Naive thymus-derived CD4-positive, alpha-beta T cell (primary cell): ENCODE data around the gene ABHD12. TPM values are rescaled to one million over a fixed set of nuclear protein-coding genes. Genes with fewer than 3 reads are reported as not detected.
A peak's percentile ranks its signal among the peaks of the same experiment; 100 is the strongest.

Source experiments
- ATAC-seq: fragments of 150-1000 bp; cut with Tn5 transposase; 2 replicates; pipeline ENCODE4 v1.10.0; 2021; ENCODE audit warnings: mild to moderate bottlenecking, moderate library complexity
- CTCF ChIA-PET: fragments of 350-600 bp; sonication (Branson Sonifier 250); formaldehyde crosslinking; loops from one replicate; lab custom pipeline; 2021; ENCODE audit warnings: antibody characterized with exemption; lab: Charles Lee
- POLR2A ChIA-PET: fragments of 350-600 bp; sonication (Branson Sonifier 250); formaldehyde crosslinking; loops from one replicate; lab custom pipeline; 2021; ENCODE audit warnings: antibody characterized with exemption, inconsistent platforms; lab: Charles Lee
- DNase-seq, 9 donors: peaks; one replicate each; pipeline versions ENCODE4 v3.0.0 to v3.0.0-alpha.2; 2020 to 2022; ENCODE audit warnings: mixed read lengths in 1 of 9
- H3K27ac ChIP-seq: one replicate; pipeline ENCODE4 v1.7.0; 2013; ENCODE audit warnings: mild to moderate bottlenecking, low read depth, low read length, moderate library complexity
- H3K27me3 ChIP-seq, 2 donors: one replicate each; pipeline ENCODE4 v1.7.0; 2013; ENCODE audit warnings: low read length in 2 of 2, mild to moderate bottlenecking in 2 of 2, moderate library complexity in 2 of 2; ENCODE audit not compliant: control insufficient read depth in 2 of 2, insufficient read depth in 2 of 2
- H3K36me3 ChIP-seq, 3 experiments: 1 replicate in 2 of 3; 2 replicates in 1 of 3; pipeline ENCODE4 v1.7.0; 2013; ENCODE audit warnings: low read length in 3 of 3, mild to moderate bottlenecking in 3 of 3, moderate library complexity in 1 of 3; ENCODE audit not compliant: insufficient read depth in 3 of 3, control insufficient read depth in 2 of 3
- H3K4me1 ChIP-seq, 2 donors: one replicate each; pipeline ENCODE4 v1.7.0; 2013; ENCODE audit warnings: low read length in 2 of 2, mild to moderate bottlenecking in 2 of 2, moderate library complexity in 1 of 2; ENCODE audit not compliant: control insufficient read depth in 2 of 2, insufficient read depth in 2 of 2
- H3K4me3 ChIP-seq: 2 replicates; pipeline ENCODE4 v1.7.0; 2013; ENCODE audit warnings: mild to moderate bottlenecking, low read length
- H3K9me3 ChIP-seq, 3 experiments: 1 replicate in 2 of 3; 2 replicates in 1 of 3; pipeline ENCODE4 v1.7.0; 2013; ENCODE audit warnings: low read length in 3 of 3; ENCODE audit not compliant: control insufficient read depth in 2 of 3
- H3K27ac Mint-ChIP-seq, 9 donors: one replicate each; pipeline ENCODE4 v1.8.0; 2020 to 2022; ENCODE audit warnings: mixed read lengths in 9 of 9, mild to moderate bottlenecking in 8 of 9, moderate library complexity in 5 of 9, inconsistent platforms in 2 of 9
- H3K27me3 Mint-ChIP-seq, 5 donors: one replicate each; pipeline ENCODE4 v1.8.0; 2021 to 2022; ENCODE audit warnings: mixed read lengths in 5 of 5, mild to moderate bottlenecking in 1 of 5
- H3K36me3 Mint-ChIP-seq, 5 donors: one replicate each; pipeline ENCODE4 v1.8.0; 2020 to 2022; ENCODE audit warnings: mixed read lengths in 5 of 5, mild to moderate bottlenecking in 3 of 5, inconsistent platforms in 1 of 5
- H3K4me1 Mint-ChIP-seq, 7 donors: one replicate each; pipeline ENCODE4 v1.8.0; 2020 to 2022; ENCODE audit warnings: mixed read lengths in 7 of 7, mild to moderate bottlenecking in 3 of 7, inconsistent platforms in 1 of 7
- H3K4me3 Mint-ChIP-seq, 10 donors: one replicate each; pipeline ENCODE4 v1.8.0; 2020 to 2022; ENCODE audit warnings: mild to moderate bottlenecking in 10 of 10, mixed read lengths in 10 of 10, moderate library complexity in 6 of 10, inconsistent platforms in 2 of 10
- H3K9me3 Mint-ChIP-seq, 11 donors: one replicate each; pipeline ENCODE4 v1.8.0; 2020 to 2022; ENCODE audit warnings: mixed read lengths in 11 of 11, mild to moderate bottlenecking in 4 of 11, inconsistent platforms in 1 of 11, moderate library complexity in 1 of 11
- intact Hi-C, 2 donors: fragments of 100-400 bp; cut with micrococcal nuclease; formaldehyde crosslinking; loops; one replicate each; pipeline ENCODE4 v1.15.1; 2023
- polyA plus RNA-seq, 2 donors: library from polyadenylated mRNA; unstranded; fragments of 300-500 nt; fragmentation: Illumina TruSeq; gene quantifications; one replicate each; pipeline ENCODE4 v1.2.3, GENCODE V29; 2021
- total RNA-seq, 6 experiments: library from RNA in 5 of 6; stranded (reverse) in 5 of 6; gene quantifications; 1 replicate in 5 of 6; 2 replicates in 1 of 6; pipeline ENCODE4 v1.2.3 and lab custom pipeline; 2021 to 2026

ABHD12 gene
- total and polyA plus RNA-seq, 7 experiments from 2014 or later, result 16.5 to 29.7 (median 24.1) TPM

GRCh38 chr20:25399037-25399430 is 8.4 kb upstream of the ABHD12 start:
- Mint-ChIP-seq H3K36me3 (peaks cover 0 to 10% (median 5%) of the 10 kb centered on the region in 5 donors), H3K4me3 (no peak overlapping the region), H3K27ac (no peak overlapping the region), H3K9me3 (peaks cover 0 to 24% (median 17%) of the 10 kb centered on the region in 11 donors), H3K4me1 (peaks cover 0 to 6% (median 0%) of the 10 kb centered on the region in 7 donors), H3K27me3 (peaks cover 0 to 19% (median 0%) of the 10 kb centered on the region in 5 donors)
- ChIA-PET POLR2A (no interaction called here), CTCF (interaction anchor here (0.7 to 3.9 kb wide), 11 partner anchors 9 to 405 kb away, joined by 3 to 19 read pairs (median 4); partner anchors contain the start of gene GINS1)
- Histone ChIP-seq H3K36me3 (no peaks in the 10 kb centered on the region), H3K4me1 (no peaks in the 10 kb centered on the region), H3K27ac (no peak overlapping the region), H3K4me3 (no peak overlapping the region), H3K27me3 (no peaks in the 10 kb centered on the region), H3K9me3 (peaks cover 0 to 16% (median 7%) of the 10 kb centered on the region in 3 experiments)
- intact Hi-C loops, result loop anchor here (1.0 to 10.0 kb wide), 12 partner anchors 8 to 1974 kb away; partner anchors contain the start of genes ABHD12 (in 1 of the 2), ENTPD6 (in 1 of the 2) and NAPB (in 1 of the 2)
- ATAC-seq (peak; percentile 59), DNase-seq (peak in 7 of 9 donors; percentile 14 to 48 (median 28))

- DNase-seq, result no peak
- Mint-ChIP-seq H3K4me3 (no peak overlapping the region), H3K27ac (no peak overlapping the region), H3K27me3 (peaks cover 0 to 19% (median 0%) of the 10 kb centered on the region in 5 donors), H3K9me3 (peaks cover 0 to 21% (median 15%) of the 10 kb centered on the region in 11 donors), H3K4me1 (peaks cover 0 to 6% (median 0%) of the 10 kb centered on the region in 7 donors), H3K36me3 (peaks cover 0 to 9% (median 4%) of the 10 kb centered on the region in 5 donors)
- POLR2A ChIA-PET, result no interaction called here
- H3K9me3 ChIP-seq, result peaks cover 0 to 11% (median 7%) of the 10 kb centered on the region in 3 experiments
- H3K4me1 ChIP-seq, result no peaks in the 10 kb centered on the region
- no peak for ATAC-seq
- H3K27ac ChIP-seq, result no peak overlapping the region
- no peaks in the 10 kb centered on the region for H3K36me3 ChIP-seq
- CTCF ChIA-PET, result interaction anchor here (0.7 to 3.9 kb wide), 11 partner anchors 9 to 405 kb away, joined by 3 to 19 read pairs (median 4); partner anchors contain the start of gene GINS1
- intact Hi-C loops, result loop anchor here (1.0 to 10.0 kb wide), 12 partner anchors 7 to 1974 kb away; partner anchors contain the start of genes ABHD12 (in 1 of the 2), ENTPD6 (in 1 of the 2) and NAPB (in 1 of the 2)
- no peak overlapping the region for H3K4me3 ChIP-seq
- no peaks in the 10 kb centered on the region for H3K27me3 ChIP-seq
These were observed 7.9 kb upstream of the ABHD12 start for GRCh38 chr20:25398376-25399036.

GRCh38 chr20:25397821-25398220 is 7.2 kb upstream of the ABHD12 start:
- Mint-ChIP-seq H3K4me3 (no peak overlapping the region), H3K4me1 (peaks cover 0 to 6% (median 0%) of the 10 kb centered on the region in 7 donors), H3K9me3 (peaks cover 0 to 15% (median 9%) of the 10 kb centered on the region in 11 donors), H3K36me3 (peaks cover 0 to 5% (median 0%) of the 10 kb centered on the region in 5 donors), H3K27ac (no peak overlapping the region), H3K27me3 (peaks cover 0 to 19% (median 0%) of the 10 kb centered on the region in 5 donors)
- Histone ChIP-seq H3K27ac (no peak overlapping the region), H3K4me3 (no peak overlapping the region), H3K36me3 (no peaks in the 10 kb centered on the region), H3K4me1 (no peaks in the 10 kb centered on the region), H3K27me3 (no peaks in the 10 kb centered on the region), H3K9me3 (peaks cover 0 to 6% (median 1%) of the 10 kb centered on the region in 3 experiments)
- DNase-seq, result no peak
- no peak for ATAC-seq
- ChIA-PET CTCF (interaction anchor here (0.7 to 3.9 kb wide), 5 partner anchors 10 to 333 kb away, joined by 3 to 19 read pairs (median 8); partner anchors contain the start of gene GINS1), POLR2A (no interaction called here)
- intact Hi-C loops, result loop anchor here (2.0 to 10.0 kb wide), 5 partner anchors 201 to 1973 kb away; partner anchors contain the start of genes ENTPD6 (in 1 of the 2) and NAPB (in 1 of the 2)

- H3K27me3 Mint-ChIP-seq, result peaks cover 0 to 19% (median 0%) of the 10 kb centered on the region in 5 donors
- no peak overlapping the region for H3K27ac ChIP-seq
- H3K4me3 Mint-ChIP-seq, result no peak overlapping the region
- no peaks in the 10 kb centered on the region for H3K4me1 ChIP-seq
- no peak for ATAC-seq
- H3K36me3 ChIP-seq, result no peaks in the 10 kb centered on the region
- ChIA-PET CTCF (interaction anchor here (1.1 to 3.9 kb wide), 2 partner anchors 102 to 203 kb away, joined by 3 to 19 read pairs; no protein-coding TSS in a partner anchor), POLR2A (interaction anchor here (0.6 kb wide), 1 partner anchor 184 kb away, joined by 3 read pairs; no protein-coding TSS in a partner anchor)
- DNase-seq, result no peak
- H3K27me3 ChIP-seq, result no peaks in the 10 kb centered on the region
- peaks cover 0 to 6% (median 0%) of the 10 kb centered on the region in 7 donors for H3K4me1 Mint-ChIP-seq
- intact Hi-C loops, result loop anchor here (10.0 kb wide), 2 partner anchors 1372 to 1972 kb away; partner anchors contain the start of gene NAPB (in 1 of the 2)
- H3K9me3 Mint-ChIP-seq, result peaks cover 0 to 9% (median 4%) of the 10 kb centered on the region in 11 donors
- H3K27ac Mint-ChIP-seq, result no peak overlapping the region
- H3K36me3 Mint-ChIP-seq, result no peaks in the 10 kb centered on the region
- H3K4me3 ChIP-seq, result no peak overlapping the region
- H3K9me3 ChIP-seq, result no peaks in the 10 kb centered on the region
These were observed 6.5 kb upstream of the ABHD12 start for GRCh38 chr20:25397096-25397495.

- H3K36me3 Mint-ChIP-seq, result no peaks in the 10 kb centered on the region
- ChIA-PET POLR2A (no interaction called here), CTCF (interaction anchor here (0.8 kb wide), 1 partner anchor 13 kb away, joined by 3 read pairs; the partner anchor contains the start of gene GINS1)
- no peaks in the 10 kb centered on the region for H3K27me3 ChIP-seq
- intact Hi-C loops, result loop anchor here (5.0 to 10.0 kb wide), 3 partner anchors 227 to 1970 kb away; partner anchors contain the start of genes NANP (in 1 of the 2) and NAPB (in 1 of the 2)
- no peak for DNase-seq
- H3K4me1 Mint-ChIP-seq, result peaks cover 0 to 12% (median 0%) of the 10 kb centered on the region in 7 donors
- no peak for ATAC-seq
- H3K36me3 ChIP-seq, result peaks cover 0 to 2% (median 0%) of the 10 kb centered on the region in 3 experiments
- H3K9me3 ChIP-seq, result no peaks in the 10 kb centered on the region
- H3K27ac Mint-ChIP-seq, result no peak overlapping the region
- no peak overlapping the region for H3K4me3 ChIP-seq
- no peaks in the 10 kb centered on the region for H3K4me1 ChIP-seq
- no peak overlapping the region for H3K27ac ChIP-seq
- no peaks in the 10 kb centered on the region for H3K9me3 Mint-ChIP-seq
- no peak overlapping the region for H3K4me3 Mint-ChIP-seq
- H3K27me3 Mint-ChIP-seq, result peaks cover 0 to 14% (median 0%) of the 10 kb centered on the region in 5 donors
These were observed 4.4 kb upstream of the ABHD12 start for GRCh38 chr20:25394996-25395395.

GRCh38 chr20:25394276-25394675 is 3.6 kb upstream of the ABHD12 start:
- CTCF ChIA-PET, result no interaction called here

More at GRCh38 chr20:25394276-25394675, 3.6 kb upstream of the ABHD12 start:
- DNase-seq (peak in 1 of 9 donors; percentile 9), ATAC-seq (no peak)
- POLR2A ChIA-PET, result no interaction called here
- Mint-ChIP-seq H3K4me1 (peaks cover 2 to 16% (median 4%) of the 10 kb centered on the region in 7 donors), H3K27me3 (peaks cover 0 to 9% (median 0%) of the 10 kb centered on the region in 5 donors), H3K36me3 (peaks cover 0 to under 1% (median 0%) of the 10 kb centered on the region in 5 donors), H3K4me3 (no peak overlapping the region), H3K9me3 (no peaks in the 10 kb centered on the region), H3K27ac (peak overlapping the region in 1 of 9 donors; percentile 1)
- intact Hi-C loops, result loop anchor here (5.0 to 10.0 kb wide), 3 partner anchors 228 to 1969 kb away; partner anchors contain the start of genes NANP (in 1 of the 2) and NAPB (in 1 of the 2)
- Histone ChIP-seq H3K36me3 (peaks cover 0 to 3% (median 0%) of the 10 kb centered on the region in 3 experiments), H3K4me3 (no peak overlapping the region), H3K27me3 (no peaks in the 10 kb centered on the region), H3K9me3 (no peaks in the 10 kb centered on the region), H3K27ac (no peak overlapping the region), H3K4me1 (no peaks in the 10 kb centered on the region)
